DOHH2 (cell line): Measurements from ENCODE around the gene MGME1.

Source experiments
- H3F3A ChIP-seq: fragments of 200-600 bp; sonication (generic), shearing (Covaris generic); 2 replicates; pipeline ENCODE4 v1.6.0; 2016; ENCODE audit warnings: antibody characterized with exemption, mild to moderate bottlenecking; ENCODE audit not compliant: control insufficient read depth, insufficient read depth
- H3K27ac ChIP-seq: fragments of 200-600 bp; sonication (generic); 2 replicates; pipeline ENCODE4 v1.5.1; 2014; ENCODE audit warnings: low read depth, mild to moderate bottlenecking, low read length, moderate library complexity
- H3K27me3 ChIP-seq: fragments of 200-600 bp; sonication (generic); 2 replicates; pipeline ENCODE4 v1.6.1; 2014; ENCODE audit warnings: mild to moderate bottlenecking, low read length, mixed read lengths; ENCODE audit not compliant: control insufficient read depth
- H3K36me3 ChIP-seq: fragments of 200-600 bp; sonication (generic); 2 replicates; pipeline ENCODE4 v1.6.1; 2014; ENCODE audit warnings: mild to moderate bottlenecking, low read length, moderate library complexity, mixed read lengths; ENCODE audit not compliant: control insufficient read depth
- H3K4me1 ChIP-seq: fragments of 200-600 bp; sonication (generic); 2 replicates; pipeline ENCODE4 v1.6.1; 2014; ENCODE audit warnings: mild to moderate bottlenecking, low read length, mixed read lengths; ENCODE audit not compliant: control insufficient read depth
- H3K4me2 ChIP-seq: fragments of 200-600 bp; sonication (generic); 2 replicates; pipeline ENCODE4 v1.6.0; 2014; ENCODE audit warnings: mild to moderate bottlenecking, low read length, moderate library complexity
- H3K4me3 ChIP-seq: fragments of 200-600 bp; sonication (generic); 2 replicates; pipeline ENCODE4 v1.5.1; 2014; ENCODE audit warnings: mild to moderate bottlenecking, low read length, mixed read lengths
- H3K79me2 ChIP-seq: fragments of 200-600 bp; sonication (generic); 2 replicates; pipeline ENCODE4 v1.6.1; 2014; ENCODE audit warnings: mild to moderate bottlenecking, low read length, mixed read lengths; ENCODE audit not compliant: control insufficient read depth
- H3K9me2 ChIP-seq: fragments of 200-600 bp; sonication (generic); replicated peaks from 2 replicates; pipeline ENCODE4 v1.6.1; 2014; ENCODE audit warnings: mild to moderate bottlenecking, low read length, mixed read lengths; ENCODE audit not compliant: control insufficient read depth
- H3K9me3 ChIP-seq: fragments of 200-600 bp; sonication (generic); 2 replicates; pipeline ENCODE4 v1.6.1; 2014; ENCODE audit warnings: antibody characterized with exemption, low read length, mixed read lengths; ENCODE audit not compliant: control insufficient read depth, insufficient read depth
- H4K20me1 ChIP-seq: fragments of 200-600 bp; sonication (generic); 2 replicates; pipeline ENCODE4 v1.6.0; 2014; ENCODE audit warnings: low read depth, mild to moderate bottlenecking, antibody characterized with exemption, low read length, moderate library complexity; ENCODE audit not compliant: control insufficient read depth, insufficient read depth
- CTCF ChIP-seq: fragments of 200-600 bp; sonication (generic); IDR thresholded peaks from one replicate; pipeline ENCODE4 v1.5.1; 2014; ENCODE audit warnings: antibody characterized with exemption, mild to moderate bottlenecking, low read depth, low read length; ENCODE audit not compliant: poor library complexity, severe bottlenecking
- EZH2phosphoT487 ChIP-seq: fragments of 200-600 bp; sonication (generic); IDR thresholded peaks from 2 replicates; pipeline ENCODE4 v1.6.1; 2017; ENCODE audit warnings: borderline replicate concordance, mild to moderate bottlenecking, antibody characterized with exemption, low read length, moderate library complexity, mixed read lengths

MGME1 gene

GRCh38 chr20:18012901-18013300, 44.1 kb downstream of the MGME1 start:
- H3K4me2 ChIP-seq = no peak overlapping the region
- no peaks in the 10 kb centered on the region for H3K9me2 ChIP-seq
- no peaks in the 10 kb centered on the region for H3K79me2 ChIP-seq
- H3K27ac ChIP-seq = no peak overlapping the region
- H3K27me3 ChIP-seq = no peaks in the 10 kb centered on the region
- 0 out of 2 replicates have a peak, but pooled peaks cover 2% of the 10 kb centered on the region for H3F3A ChIP-seq
- no peaks in the 10 kb centered on the region for H4K20me1 ChIP-seq
- TF ChIP-seq EZH2phosphoT487 = no peak
- no peak for TF ChIP-seq CTCF
- no peaks in the 10 kb centered on the region for H3K9me3 ChIP-seq
- H3K4me1 ChIP-seq = no peaks in the 10 kb centered on the region
- no peak overlapping the region for H3K4me3 ChIP-seq
- no peaks in the 10 kb centered on the region for H3K36me3 ChIP-seq

- no peaks in the 10 kb centered on the region for H3K9me3 ChIP-seq
- H3K4me1 ChIP-seq = no peaks in the 10 kb centered on the region
- 0 out of 2 replicates have a peak, but pooled peaks cover 2% of the 10 kb centered on the region for H3F3A ChIP-seq
- no peak overlapping the region for H3K27ac ChIP-seq
- H3K36me3 ChIP-seq = no peaks in the 10 kb centered on the region
- no peaks in the 10 kb centered on the region for H3K79me2 ChIP-seq
- no peaks in the 10 kb centered on the region for H4K20me1 ChIP-seq
- H3K4me2 ChIP-seq = no peak overlapping the region
- TF ChIP-seq EZH2phosphoT487 (no peak), CTCF (no peak)
- H3K27me3 ChIP-seq = no peaks in the 10 kb centered on the region
- no peak overlapping the region for H3K4me3 ChIP-seq
- no peaks in the 10 kb centered on the region for H3K9me2 ChIP-seq
These were observed 45.6 kb downstream of the MGME1 start for GRCh38 chr20:18014411-18014810.

GRCh38 chr20:18016772-18017171, 48.0 kb downstream of the MGME1 start:
- no peaks in the 10 kb centered on the region for H3K79me2 ChIP-seq
- H3K36me3 ChIP-seq = no peaks in the 10 kb centered on the region
- H3K27me3 ChIP-seq = no peaks in the 10 kb centered on the region
- no peaks in the 10 kb centered on the region for H3K9me2 ChIP-seq
- H4K20me1 ChIP-seq = no peaks in the 10 kb centered on the region
- H3K4me3 ChIP-seq = no peak overlapping the region
- no peak for TF ChIP-seq CTCF
- TF ChIP-seq EZH2phosphoT487 = no peak
- H3K4me2 ChIP-seq = no peak overlapping the region
- H3F3A ChIP-seq = 0 out of 2 replicates have a peak, but pooled peaks cover 2% of the 10 kb centered on the region
- no peak overlapping the region for H3K27ac ChIP-seq
- H3K4me1 ChIP-seq = no peaks in the 10 kb centered on the region
- no peaks in the 10 kb centered on the region for H3K9me3 ChIP-seq
